ENCODE measurements around the gene TMEM120B. TPM values are rescaled to one million over a fixed set of nuclear protein-coding genes. Genes with fewer than 3 reads are reported as not detected.

The TMEM120B gene
- total and polyA plus RNA-seq, 2 of the 4 experiments (the other 2 are of a cell fraction): 10.6 to 18.4 TPM

- peaks cover 8% of the 10 kb centered on the region for H4K20me1 ChIP-seq (ENCODE audit: insufficient read depth, low read length)
- no peak for ATAC-seq (ENCODE audit: low read depth)
- no peak overlapping the region for H3K23ac ChIP-seq (ENCODE audit: low read depth, low read length)
- in situ Hi-C loops (cut with MboI; ENCODE audit: low sequenced_read_pairs): no loop called here
- POLR2A ChIA-PET (ENCODE audit: unreplicated experiment): no interaction called here
- TF ChIP-seq USF2 (IDR thresholded peaks at IDR 0.05; ENCODE audit: low read depth, low read length) (no peak), MXI1 (IDR thresholded peaks at IDR 0.05; ENCODE audit: borderline replicate concordance, low read depth, low read length) (no peak), RAD21 (IDR thresholded peaks at IDR 0.05; ENCODE audit: low read length) (no peak), BHLHE40 (IDR thresholded peaks at IDR 0.05; ENCODE audit: low read depth, low read length) (no peak), RFX5 (IDR thresholded peaks at IDR 0.05; ENCODE audit: low read depth, low read length) (no peak), FOS (IDR thresholded peaks at IDR 0.05; ENCODE audit: low read depth, low read length) (no peak), MAZ (IDR thresholded peaks at IDR 0.05; ENCODE audit: borderline replicate concordance, low read depth, low read length) (no peak), CTCF (conservative IDR thresholded peaks at IDR 0.05; ENCODE audit: low read depth, low read length) (no peak), ELK1 (IDR thresholded peaks at IDR 0.05; ENCODE audit: borderline replicate concordance, low read depth, low read length) (no peak), SMC3 (IDR thresholded peaks at IDR 0.05; ENCODE audit: low read depth, low read length) (no peak), NFE2L2 (IDR thresholded peaks at IDR 0.05; ENCODE audit: low read depth, low read length) (no peak), RCOR1 (IDR thresholded peaks at IDR 0.05; ENCODE audit: insufficient replicate concordance, low read length) (no peak), MAFK (IDR thresholded peaks at IDR 0.05; ENCODE audit: low read depth, low read length) (no peak), CHD1 (IDR thresholded peaks at IDR 0.05; ENCODE audit: low read depth, low read length) (no peak), CEBPB (IDR thresholded peaks at IDR 0.05; ENCODE audit: low read depth, low read length) (no peak), POLR2A (IDR thresholded peaks at IDR 0.05; ENCODE audit: low read depth, low read length) (no peak)
- no peak overlapping the region for H2AK9ac ChIP-seq (replicated peaks; ENCODE audit: low read depth, low read length, poor library complexity)
- no peak overlapping the region for H4K8ac ChIP-seq (ENCODE audit: low read depth in 2 of 2, low read length in 2 of 2)
- peaks cover 27 to 58% of the 10 kb centered on the region in 2 experiments for H3K79me1 ChIP-seq (ENCODE audit: low read depth in 1 of 2, low read length in 2 of 2)
- H2AFZ ChIP-seq (replicated peaks; ENCODE audit: low read length, poor library complexity): no peak overlapping the region
- intact Hi-C loops (cut with micrococcal nuclease): no loop called here
- H4K5ac ChIP-seq (ENCODE audit: low read depth, low read length): no peak overlapping the region
- H3K9me3 ChIP-seq (ENCODE audit: control insufficient read depth, insufficient read depth, low read length): no peaks in the 10 kb centered on the region
- WGBS, 2 experiments (ENCODE audit: extremely low coverage in 2 of 2, insufficient read length in 1 of 2): 90% methylated on average over 4 of the region's 22 CpGs; no CpG with 5 or more reads in 1 of the 2 experiments
- no peak overlapping the region for H2BK15ac ChIP-seq (ENCODE audit: low read depth, low read length)
- H3K9ac ChIP-seq (ENCODE audit: low read depth, low read length): no peak overlapping the region
- H3K36me3 ChIP-seq (ENCODE audit: control insufficient read depth, insufficient read depth, low read length): peaks cover 70% of the 10 kb centered on the region
- H3K4ac ChIP-seq (ENCODE audit: low read depth, low read length): no peak overlapping the region
- no peak overlapping the region for H3K27ac ChIP-seq (ENCODE audit: insufficient read depth, low read length)
- H2AK5ac ChIP-seq (ENCODE audit: low read depth, low read length): no peak overlapping the region
- no peak overlapping the region for H3K4me3 ChIP-seq (ENCODE audit: insufficient read depth, low read depth, low read length)
- no peak for DNase-seq
- CTCF ChIA-PET: no interaction called here
- H2BK5ac ChIP-seq (ENCODE audit: low read depth, low read length, poor library complexity, severe bottlenecking): no peak overlapping the region
- H3K56ac ChIP-seq (ENCODE audit: extremely low read depth, insufficient read depth, low read length): no peak overlapping the region
- no peaks in the 10 kb centered on the region for H3K4me1 ChIP-seq (ENCODE audit: control insufficient read depth, insufficient read depth, low read length)
- no peak overlapping the region for H4K91ac ChIP-seq (ENCODE audit: insufficient read depth, low read depth, low read length)
- no peaks in the 10 kb centered on the region for H3K27me3 ChIP-seq (ENCODE audit: control insufficient read depth, insufficient read depth, low read length)
- H3K14ac ChIP-seq (replicated peaks; ENCODE audit: low read depth, low read length): no peak overlapping the region
- dilution Hi-C loops (cut with HindIII; ENCODE audit: low sequenced_read_pairs, unreplicated experiment): no loop called here
- H2BK20ac ChIP-seq (ENCODE audit: low read depth, low read length): no peak overlapping the region
- no peak overlapping the region for H3K4me2 ChIP-seq (ENCODE audit: low read depth, low read length)
- H3K9me1 ChIP-seq (ENCODE audit: insufficient read depth, low read length): no peaks in the 10 kb centered on the region
- no TSS peak for BruUV-seq (replicated peaks)
- no peak overlapping the region for H2BK120ac ChIP-seq (ENCODE audit: low read depth, low read length)
- H3K18ac ChIP-seq (ENCODE audit: low read depth, low read length): no peak overlapping the region
Measured at GRCh38 chr12:121819212-121819949, 106.8 kb downstream of the TMEM120B start.

Data from IMR-90 (cell line).